Kidney epithelial cell (primary cell): ENCODE results near the gene TCEAL9. TPM values are rescaled to one million over a fixed set of nuclear protein-coding genes. Genes with fewer than 3 reads are reported as not detected.

Source experiments
- DNase-seq: peaks from one replicate; pipeline ENCODE4 v3.0.0-alpha.2; 2010; ENCODE audit warnings: low read depth
- H3K27me3 ChIP-seq: 2 replicates; pipeline ENCODE4 v1.6.0; 2011; ENCODE audit warnings: low read length; ENCODE audit not compliant: control insufficient read depth, insufficient read depth
- H3K36me3 ChIP-seq: 2 replicates; pipeline ENCODE4 v1.5.1; 2011; ENCODE audit warnings: low read length; ENCODE audit not compliant: control insufficient read depth, insufficient read depth
- H3K4me3 ChIP-seq: 2 replicates; pipeline ENCODE4 v1.5.1; 2011; ENCODE audit warnings: low read depth, mild to moderate bottlenecking, control low read depth, low read length
- total RNA-seq: library from RNA; depleted of rRNA; stranded (reverse); fragments of >200 nt; gene quantifications from 2 replicates; pipeline ENCODE4 v1.2.3, GENCODE V29; 2015
- TF ChIP-seq, protein P1 (sequence below): IDR thresholded peaks from 2 replicates; pipeline ENCODE4 v1.5.1; 2011; ENCODE audit warnings: mild to moderate bottlenecking, moderate library complexity, low read length, control low read depth, inconsistent platforms; ENCODE audit not compliant: insufficient read depth, poor library complexity, severe bottlenecking

The TCEAL9 gene
- total RNA-seq, 1 donor from 2014 or later: 154 TPM

DNA sequence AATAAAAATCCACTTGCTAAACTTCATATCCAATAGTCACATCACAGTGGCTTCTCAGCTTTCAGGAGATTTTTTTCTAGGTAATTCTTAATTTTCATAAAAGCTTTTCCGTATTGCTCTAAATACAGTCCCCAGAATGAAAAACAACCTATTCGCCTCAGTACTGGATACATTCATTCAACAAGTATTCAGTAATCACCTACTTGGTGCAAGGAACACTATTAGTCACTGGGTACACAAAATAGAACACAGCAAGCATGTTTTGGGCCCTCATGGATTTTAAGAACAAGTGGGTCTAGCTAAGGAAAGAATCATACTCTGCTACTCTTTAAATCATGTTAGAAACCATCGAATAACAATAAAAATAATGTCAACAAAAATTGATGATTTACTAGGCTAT, 17.3 kb downstream of the TCEAL9 start:
- no peak for DNase-seq
- TF ChIP-seq, protein P1, sequence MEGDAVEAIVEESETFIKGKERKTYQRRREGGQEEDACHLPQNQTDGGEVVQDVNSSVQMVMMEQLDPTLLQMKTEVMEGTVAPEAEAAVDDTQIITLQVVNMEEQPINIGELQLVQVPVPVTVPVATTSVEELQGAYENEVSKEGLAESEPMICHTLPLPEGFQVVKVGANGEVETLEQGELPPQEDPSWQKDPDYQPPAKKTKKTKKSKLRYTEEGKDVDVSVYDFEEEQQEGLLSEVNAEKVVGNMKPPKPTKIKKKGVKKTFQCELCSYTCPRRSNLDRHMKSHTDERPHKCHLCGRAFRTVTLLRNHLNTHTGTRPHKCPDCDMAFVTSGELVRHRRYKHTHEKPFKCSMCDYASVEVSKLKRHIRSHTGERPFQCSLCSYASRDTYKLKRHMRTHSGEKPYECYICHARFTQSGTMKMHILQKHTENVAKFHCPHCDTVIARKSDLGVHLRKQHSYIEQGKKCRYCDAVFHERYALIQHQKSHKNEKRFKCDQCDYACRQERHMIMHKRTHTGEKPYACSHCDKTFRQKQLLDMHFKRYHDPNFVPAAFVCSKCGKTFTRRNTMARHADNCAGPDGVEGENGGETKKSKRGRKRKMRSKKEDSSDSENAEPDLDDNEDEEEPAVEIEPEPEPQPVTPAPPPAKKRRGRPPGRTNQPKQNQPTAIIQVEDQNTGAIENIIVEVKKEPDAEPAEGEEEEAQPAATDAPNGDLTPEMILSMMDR: no peak
- Histone ChIP-seq H3K4me3 (no peak overlapping the region), H3K36me3 (no peaks in the 10 kb centered on the region), H3K27me3 (no peaks in the 10 kb centered on the region)

DNA sequence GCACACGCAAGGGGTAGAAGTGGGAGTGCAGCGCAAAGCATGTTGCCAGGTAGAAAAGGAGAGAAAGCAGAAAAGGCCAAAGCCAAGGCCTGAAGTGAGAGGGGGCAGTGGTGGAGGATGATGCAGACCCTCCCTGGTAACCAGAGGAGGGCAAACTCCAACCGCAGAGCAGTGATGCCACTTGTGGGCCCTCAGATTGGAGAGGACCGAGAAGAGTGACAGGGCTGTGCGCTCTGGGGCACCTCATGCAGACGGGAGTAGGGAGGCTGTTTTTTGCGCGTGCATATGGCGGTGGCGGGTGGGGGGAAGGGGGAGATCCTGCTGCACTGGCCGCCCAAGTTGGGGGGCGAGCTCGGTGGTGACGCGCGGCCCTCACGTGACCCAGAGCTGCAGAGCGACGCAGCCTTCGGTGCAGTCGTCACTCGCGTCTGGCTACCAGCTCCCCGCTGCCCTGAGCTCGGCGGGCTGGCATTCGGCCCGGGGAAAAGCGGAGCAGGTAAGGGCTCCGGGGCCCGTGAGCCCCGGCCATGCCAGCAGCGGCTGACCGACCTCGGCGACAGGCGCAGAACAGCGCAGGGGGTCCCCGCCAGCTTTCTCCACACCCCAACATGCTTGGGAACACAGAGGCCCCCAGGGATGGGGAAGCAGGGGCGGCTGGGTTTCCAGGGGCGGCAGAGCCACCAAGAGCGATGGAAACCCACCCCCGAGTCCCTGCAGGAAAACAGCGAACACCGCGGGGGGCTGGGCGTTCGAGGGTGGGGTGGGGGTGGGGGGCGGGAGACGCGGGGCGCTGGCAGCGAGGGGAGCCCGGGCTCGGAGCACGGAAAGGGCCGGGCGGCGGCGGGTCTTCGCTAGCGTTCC, 20.0 kb downstream of the TCEAL9 start, which contains the start of gene BEX3:
Gene BEX3, plus strand, starts transcription at position 421 of the 861 bp plus-strand sequence. CDS start 984 bp downstream, outside the sequence.
- Histone ChIP-seq H3K4me3 (peak within 1 kb of the TSS; percentile 83), H3K36me3 (no peaks in the 10 kb centered on the region), H3K27me3 (no peaks in the 10 kb centered on the region)
- TF ChIP-seq, protein P1: no peak
- DNase-seq: no peak

DNA sequence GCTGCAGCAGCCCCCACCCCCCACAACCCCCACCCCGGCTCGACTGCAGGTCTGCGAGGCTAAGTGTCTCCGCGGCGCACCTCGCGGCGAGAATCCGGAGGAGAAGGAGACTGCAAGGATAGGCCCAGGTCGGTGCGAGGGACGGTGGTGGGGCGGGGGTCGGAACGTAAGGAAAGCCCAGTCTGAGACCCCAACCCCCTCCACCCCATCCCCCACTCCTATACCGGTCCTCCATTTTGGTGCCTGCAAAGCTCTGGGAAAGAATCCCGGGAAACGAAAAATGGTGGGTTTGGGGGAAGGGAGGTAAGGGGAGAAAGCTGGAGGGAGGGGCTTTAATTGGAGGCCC, 20.6 kb downstream of the TCEAL9 start:
- TF ChIP-seq, protein P1: no peak

DNA sequence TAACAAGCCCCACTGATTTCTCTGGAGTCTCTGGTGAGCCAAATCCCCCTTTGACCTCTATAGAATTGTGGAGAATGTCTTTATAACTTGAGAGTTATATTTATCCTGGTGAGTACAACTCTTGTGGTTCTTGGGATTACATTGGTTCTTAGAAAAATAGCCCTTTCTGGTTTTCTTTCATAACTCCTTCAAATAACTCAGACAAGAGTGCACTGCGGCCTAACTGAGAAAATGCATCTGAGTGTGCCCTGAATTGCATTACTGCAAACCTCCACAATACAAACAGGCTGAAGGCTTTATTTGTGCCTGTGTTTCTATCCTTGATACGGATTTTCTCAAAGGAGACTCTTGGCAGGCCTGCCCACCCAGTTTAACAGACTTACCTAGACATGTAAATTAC, 22.7 kb downstream of the TCEAL9 start:
- Histone ChIP-seq H3K27me3 (no peaks in the 10 kb centered on the region), H3K36me3 (no peaks in the 10 kb centered on the region), H3K4me3 (no peak overlapping the region)
- no peak for DNase-seq
- TF ChIP-seq, protein P1: no peak

More for the DNA sequence above, 20.6 kb downstream of the TCEAL9 start:
- Histone ChIP-seq H3K4me3 (peak overlapping the region; percentile 83), H3K36me3 (no peaks in the 10 kb centered on the region), H3K27me3 (no peaks in the 10 kb centered on the region)
- no peak for DNase-seq

- Histone ChIP-seq H3K36me3 (no peaks in the 10 kb centered on the region), H3K27me3 (no peaks in the 10 kb centered on the region), H3K4me3 (no peak overlapping the region)
- TF ChIP-seq, protein P1: no peak
- DNase-seq: no peak
Measured at GRCh38 chrX:103382877-103383276, 26.6 kb downstream of the TCEAL9 start.
